PC-9 (cell line): Measurements from ENCODE around the gene PSD2. TPM values are rescaled to one million over a fixed set of nuclear protein-coding genes. Genes with fewer than 3 reads are reported as not detected.

Source experiments
- Bru-seq: library from RNA; stranded (reverse); fragments of 400-500 nt; gene quantifications from one replicate; lab custom pipeline; 2021; lab: Mats Ljungman, UMichigan
- BruChase-seq, 2 experiments: library from RNA; stranded (reverse); fragments of 400-500 nt; gene quantifications; one replicate each; lab custom pipeline; 2021; lab: Mats Ljungman, UMichigan
- BruUV-seq: library from RNA; stranded (reverse); fragments of 400-500 nt; replicated peaks from 2 replicates; lab custom pipeline; 2021; lab: Mats Ljungman, UMichigan
- CTCF ChIA-PET: fragments of 300-600 bp; sonication (Branson Sonifier 250); formaldehyde crosslinking; loops from one replicate; lab custom pipeline; 2022; ENCODE audit warnings: antibody characterized with exemption; lab: Charles Lee
- POLR2A ChIA-PET: fragments of 300-600 bp; sonication (Branson Sonifier 250); formaldehyde crosslinking; loops from one replicate; lab custom pipeline; 2022; ENCODE audit warnings: antibody characterized with exemption; ENCODE audit not compliant: unreplicated experiment; lab: Charles Lee
- DNase-seq, 2 experiments: peaks; one replicate each; pipeline versions ENCODE4 v3.0.0 to v3.0.0-alpha.2; 2015 to 2022; ENCODE audit warnings: mixed read lengths in 1 of 2
- H2AFZ ChIP-seq: fragments of 200-600 bp; sonication (generic); 2 replicates; pipeline ENCODE4 v1.8.1; 2017; ENCODE audit warnings: antibody characterized with exemption
- H3F3A ChIP-seq: fragments of 200-600 bp; sonication (generic); 2 replicates; pipeline ENCODE4 v1.8.1; 2017; ENCODE audit warnings: antibody characterized with exemption, mild to moderate bottlenecking, low read depth; ENCODE audit not compliant: insufficient read depth
- H3K27ac ChIP-seq: fragments of 200-600 bp; sonication (generic); 2 replicates; pipeline ENCODE4 v1.6.1; 2016; ENCODE audit warnings: mixed run types
- H3K27me3 ChIP-seq: fragments of 200-600 bp; sonication (generic); 2 replicates; pipeline ENCODE4 v1.6.1; 2016; ENCODE audit warnings: low read depth, mixed run types; ENCODE audit not compliant: insufficient read depth
- H3K36me3 ChIP-seq: fragments of 200-600 bp; sonication (generic); 2 replicates; pipeline ENCODE4 v1.6.1; 2016; ENCODE audit warnings: low read depth, mixed run types
- H3K4me1 ChIP-seq: fragments of 200-600 bp; sonication (generic); replicated peaks from 2 replicates; pipeline ENCODE4 v1.6.1; 2016; ENCODE audit warnings: mixed run types; ENCODE audit not compliant: insufficient read depth
- H3K4me2 ChIP-seq: fragments of 200-600 bp; sonication (generic); 2 replicates; pipeline ENCODE4 v1.6.1; 2017; ENCODE audit warnings: mixed run types
- H3K4me3 ChIP-seq: fragments of 200-600 bp; sonication (generic); 2 replicates; pipeline ENCODE4 v1.6.1; 2016; ENCODE audit warnings: mixed run types
- H3K79me2 ChIP-seq: fragments of 200-600 bp; sonication (generic); 2 replicates; pipeline ENCODE4 v1.6.1; 2017; ENCODE audit warnings: low read depth, mixed run types
- H3K9me2 ChIP-seq: fragments of 200-600 bp; sonication (generic); 2 replicates; pipeline ENCODE4 v1.8.1; 2017; ENCODE audit warnings: mild to moderate bottlenecking; ENCODE audit not compliant: insufficient read depth
- H3K9me3 ChIP-seq: fragments of 200-600 bp; sonication (generic); 2 replicates; pipeline ENCODE4 v1.8.1; 2016; ENCODE audit warnings: low read depth; ENCODE audit not compliant: insufficient read depth
- H4K20me1 ChIP-seq: fragments of 200-600 bp; sonication (generic); 2 replicates; pipeline ENCODE4 v1.8.1; 2017; ENCODE audit not compliant: insufficient read depth
- CTCF ChIP-seq: fragments of 200-600 bp; sonication (generic); conservative IDR thresholded peaks from 2 replicates; pipeline ENCODE4 v1.6.1; 2017; ENCODE audit warnings: mixed run types, antibody characterized with exemption, mild to moderate bottlenecking, moderate library complexity
- EZH2 ChIP-seq: fragments of 200-600 bp; sonication (generic); IDR thresholded peaks from 2 replicates; pipeline ENCODE4 v1.8.0; 2017; ENCODE audit warnings: antibody characterized with exemption, low read depth
- intact Hi-C: fragments of 100-400 bp; cut with micrococcal nuclease; formaldehyde crosslinking; loops from one replicate; pipeline ENCODE4 v1.10.0; 2022; ENCODE audit not compliant: unreplicated experiment
- long read RNA-seq: library from polyadenylated mRNA; stranded (forward); transcript quantifications from one replicate; pipeline ENCODE4 v2.0.0, GENCODE V29; 2022
- total RNA-seq: library from RNA; stranded (reverse); gene quantifications from 2 replicates; pipeline ENCODE4 v1.2.3, GENCODE V29; 2021

Gene PSD2
- total RNA-seq: 0.07 and 0.08 TPM in 2 replicates
- Bru-seq, nascent RNA: percentile 6 among the genes with signal in this experiment
- BruChase-seq, experiment 1, labeled RNA remaining after a 2-hour chase: percentile 18 among the genes with signal in this experiment
- BruChase-seq, experiment 2, labeled RNA remaining after a 6-hour chase: percentile 4 among the genes with signal in this experiment
- long read RNA-seq: 0 reads

- no peak within 1 kb of the TSS for H3K4me2 ChIP-seq
- H3K36me3 ChIP-seq: no peaks in the 10 kb centered on the region
- H3K9me2 ChIP-seq: no peaks in the 10 kb centered on the region
- no TSS peak for BruUV-seq
- ChIA-PET CTCF (no interaction called here), POLR2A (no interaction called here)
- peaks cover 71% of the 10 kb centered on the region for H3K27me3 ChIP-seq
- H2AFZ ChIP-seq: no peak within 1 kb of the TSS
- intact Hi-C loops: no loop called here
- no peak for DNase-seq
- no peak within 1 kb of the TSS for H3K4me3 ChIP-seq
- H3K9me3 ChIP-seq: no peaks in the 10 kb centered on the region
- no peak within 1 kb of the TSS for H3K27ac ChIP-seq
- H3K79me2 ChIP-seq: no peaks in the 10 kb centered on the region
- H3F3A ChIP-seq: no peaks in the 10 kb centered on the region
- no peaks in the 10 kb centered on the region for H4K20me1 ChIP-seq
- TF ChIP-seq CTCF: no peak
- TF ChIP-seq EZH2: 0 out of 2 replicates have a peak, but pooled peaks have one; percentile 20
- no peaks in the 10 kb centered on the region for H3K4me1 ChIP-seq
Observed at GRCh38 chr5:139795074-139796001, at the start of gene PSD2. Gene PSD2 (plus strand): TSS chr5:139795808. CDS start chr5:139809441, 13,633 bp downstream.

GRCh38 chr5:139746691-139747582, 48.7 kb upstream of the PSD2 start:
- no TSS peak for BruUV-seq
- Histone ChIP-seq H3K9me3 (no peaks in the 10 kb centered on the region), H3K36me3 (no peaks in the 10 kb centered on the region), H3K4me2 (peak overlapping the region; percentile 72), H3K27ac (no peak overlapping the region), H3K27me3 (peaks cover 21% of the 10 kb centered on the region), H3K4me3 (peak overlapping the region; percentile 38; the same call in 1 of the 2 replicates), H4K20me1 (no peaks in the 10 kb centered on the region), H3K9me2 (no peaks in the 10 kb centered on the region), H3K4me1 (peaks cover 27% of the 10 kb centered on the region), H2AFZ (no peak overlapping the region), H3K79me2 (no peaks in the 10 kb centered on the region), H3F3A (peaks cover 13% of the 10 kb centered on the region; the same call in 1 of the 2 replicates)
- no peak for DNase-seq
- ChIA-PET CTCF (interaction anchor here (0.8 kb wide), 1 partner anchor 18 kb away, joined by 3 read pairs; no protein-coding TSS in a partner anchor), POLR2A (interaction anchor here (1.1 kb wide), 1 partner anchor 130 kb away, joined by 6 read pairs; no protein-coding TSS in a partner anchor)
- intact Hi-C loops: loop anchor here (2.0 kb wide), 1 partner anchor 38 kb away; no protein-coding TSS in a partner anchor
- TF ChIP-seq EZH2 (no peak), CTCF (no peak)
